ENCODE measurements around the gene TBC1D32.
"Not testable (repeated sequence)": the region's sequence is repeated elsewhere in the genome, so short reads cannot be mapped to it uniquely, and the experiment has no call there.

The TBC1D32 gene

GRCh38 chr6:121352941-121353340, 18.7 kb upstream of the TBC1D32 start:
- Histone ChIP-seq H3K36me3 (ENCODE audit: control insufficient read depth in 1 of 2, insufficient read depth in 2 of 2, low read length in 2 of 2) (no peaks in the 10 kb centered on the region), H3K9me3 (ENCODE audit: control insufficient read depth in 1 of 2, low read length in 2 of 2) (no peaks in the 10 kb centered on the region), H3K27ac (ENCODE audit: low read depth, low read length) (no peak overlapping the region), H3K4me3 (ENCODE audit: low read depth in 1 of 2, low read length in 2 of 2) (no peak overlapping the region), H3K27me3 (ENCODE audit: control insufficient read depth in 1 of 2, insufficient read depth in 2 of 2, low read length in 2 of 2) (no peaks in the 10 kb centered on the region), H3K4me1 (ENCODE audit: control insufficient read depth in 1 of 2, insufficient read depth in 2 of 2, low read length in 2 of 2) (peaks cover 0 to 4% of the 10 kb centered on the region in 2 donors), H3K9ac (ENCODE audit: low read depth in 1 of 2, low read length in 2 of 2) (no peak overlapping the region)

- no peak overlapping the region for H3K9ac ChIP-seq (ENCODE audit: low read depth in 1 of 2, low read length in 2 of 2)
- no peak overlapping the region for H3K4me3 ChIP-seq (ENCODE audit: low read depth in 1 of 2, low read length in 2 of 2)
- peaks cover 0 to 4% of the 10 kb centered on the region in 2 donors for H3K4me1 ChIP-seq (ENCODE audit: control insufficient read depth in 1 of 2, insufficient read depth in 2 of 2, low read length in 2 of 2)
- no peaks in the 10 kb centered on the region for H3K27me3 ChIP-seq (ENCODE audit: control insufficient read depth in 1 of 2, insufficient read depth in 2 of 2, low read length in 2 of 2)
- no peaks in the 10 kb centered on the region for H3K9me3 ChIP-seq (ENCODE audit: control insufficient read depth in 1 of 2, low read length in 2 of 2)
- no peaks in the 10 kb centered on the region for H3K36me3 ChIP-seq (ENCODE audit: control insufficient read depth in 1 of 2, insufficient read depth in 2 of 2, low read length in 2 of 2)
- H3K27ac ChIP-seq (ENCODE audit: low read depth, low read length) = no peak overlapping the region
Observed at GRCh38 chr6:121351916-121352315, 17.6 kb upstream of the TBC1D32 start.

DNA sequence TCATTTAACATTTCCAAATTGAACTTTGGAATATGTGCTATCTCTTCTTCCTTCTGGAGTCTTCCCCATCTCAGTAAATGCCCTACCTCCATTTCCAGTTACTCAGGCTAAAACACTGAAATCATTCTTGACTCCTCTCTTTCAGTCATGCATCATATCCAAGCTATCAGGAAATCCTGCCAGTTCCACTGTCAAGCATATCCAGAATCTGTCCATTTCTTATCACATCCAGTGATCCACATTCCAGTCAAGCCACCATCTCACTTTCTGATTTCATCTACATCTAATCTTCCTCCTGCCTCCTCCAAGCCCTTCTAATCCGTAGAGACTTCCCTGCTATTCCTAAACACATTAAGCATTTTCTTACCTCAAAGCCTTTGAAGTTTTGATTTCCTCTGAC, 15.3 kb upstream of the TBC1D32 start:
- Histone ChIP-seq H3K27me3 (ENCODE audit: control insufficient read depth in 1 of 2, insufficient read depth in 2 of 2, low read length in 2 of 2) (no peaks in the 10 kb centered on the region), H3K9me3 (ENCODE audit: control insufficient read depth in 1 of 2, low read length in 2 of 2) (no peaks in the 10 kb centered on the region), H3K27ac (ENCODE audit: low read depth, low read length) (no peak overlapping the region), H3K4me3 (ENCODE audit: low read depth in 1 of 2, low read length in 2 of 2) (no peak overlapping the region), H3K9ac (ENCODE audit: low read depth in 1 of 2, low read length in 2 of 2) (no peak overlapping the region), H3K36me3 (ENCODE audit: control insufficient read depth in 1 of 2, insufficient read depth in 2 of 2, low read length in 2 of 2) (no peaks in the 10 kb centered on the region), H3K4me1 (ENCODE audit: control insufficient read depth in 1 of 2, insufficient read depth in 2 of 2, low read length in 2 of 2) (peaks cover 0 to 4% of the 10 kb centered on the region in 2 donors)

- Histone ChIP-seq H3K36me3 (ENCODE audit: control insufficient read depth in 1 of 2, insufficient read depth in 2 of 2, low read length in 2 of 2) (no peaks in the 10 kb centered on the region), H3K27ac (ENCODE audit: low read depth, low read length) (no peak overlapping the region), H3K9ac (ENCODE audit: low read depth in 1 of 2, low read length in 2 of 2) (no peak overlapping the region), H3K9me3 (ENCODE audit: control insufficient read depth in 1 of 2, low read length in 2 of 2) (no peaks in the 10 kb centered on the region), H3K4me3 (ENCODE audit: low read depth in 1 of 2, low read length in 2 of 2) (no peak overlapping the region), H3K27me3 (ENCODE audit: control insufficient read depth in 1 of 2, insufficient read depth in 2 of 2, low read length in 2 of 2) (no peaks in the 10 kb centered on the region), H3K4me1 (ENCODE audit: control insufficient read depth in 1 of 2, insufficient read depth in 2 of 2, low read length in 2 of 2) (peaks cover 0 to 4% of the 10 kb centered on the region in 2 donors)
Observed at GRCh38 chr6:121347484-121347883, 13.2 kb upstream of the TBC1D32 start.

DNA sequence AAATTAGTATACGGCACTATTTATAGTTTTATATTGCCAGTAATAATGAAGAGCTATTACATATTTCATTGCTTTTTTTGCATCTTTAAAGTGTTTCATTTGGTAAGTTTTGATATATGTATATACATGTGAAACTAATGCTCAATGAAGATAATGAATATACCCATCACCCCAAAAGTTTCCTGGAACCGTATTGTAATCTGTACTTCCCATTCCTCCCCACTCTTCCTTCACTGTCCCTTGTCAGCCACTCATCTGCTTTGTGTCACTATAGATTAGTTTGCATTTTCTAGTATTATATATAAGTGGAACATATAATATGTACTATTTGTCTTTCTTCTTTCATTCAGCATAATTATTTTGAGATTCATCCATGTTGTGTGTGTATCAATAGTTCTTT, 10.3 kb upstream of the TBC1D32 start:
- Histone ChIP-seq H3K9ac (ENCODE audit: low read depth in 1 of 2, low read length in 2 of 2) (no peak overlapping the region), H3K27me3 (ENCODE audit: control insufficient read depth in 1 of 2, insufficient read depth in 2 of 2, low read length in 2 of 2) (no peaks in the 10 kb centered on the region), H3K27ac (ENCODE audit: low read depth, low read length) (no peak overlapping the region), H3K36me3 (ENCODE audit: control insufficient read depth in 1 of 2, insufficient read depth in 2 of 2, low read length in 2 of 2) (no peaks in the 10 kb centered on the region), H3K9me3 (ENCODE audit: control insufficient read depth in 1 of 2, low read length in 2 of 2) (no peaks in the 10 kb centered on the region), H3K4me1 (ENCODE audit: control insufficient read depth in 1 of 2, insufficient read depth in 2 of 2, low read length in 2 of 2) (peaks cover 0 to 4% of the 10 kb centered on the region in 2 donors), H3K4me3 (ENCODE audit: low read depth in 1 of 2, low read length in 2 of 2) (no peak overlapping the region)

GRCh38 chr6:121339639-121340226, 5.5 kb upstream of the TBC1D32 start:
- H3K4me1 ChIP-seq (ENCODE audit: control insufficient read depth in 1 of 2, insufficient read depth in 2 of 2, low read length in 2 of 2) = peaks cover 0 to 8% of the 10 kb centered on the region in 2 donors
- H3K36me3 ChIP-seq (ENCODE audit: control insufficient read depth in 1 of 2, insufficient read depth in 2 of 2, low read length in 2 of 2) = no peaks in the 10 kb centered on the region
- no peak overlapping the region for H3K9ac ChIP-seq (ENCODE audit: low read depth in 1 of 2, low read length in 2 of 2)
- H3K27ac ChIP-seq (ENCODE audit: low read depth, low read length) = no peak overlapping the region
- no peak overlapping the region for H3K4me3 ChIP-seq (ENCODE audit: low read depth in 1 of 2, low read length in 2 of 2)
- H3K27me3 ChIP-seq (ENCODE audit: control insufficient read depth in 1 of 2, insufficient read depth in 2 of 2, low read length in 2 of 2) = no peaks in the 10 kb centered on the region
- no peaks in the 10 kb centered on the region for H3K9me3 ChIP-seq (ENCODE audit: control insufficient read depth in 1 of 2, low read length in 2 of 2)

GRCh38 chr6:121338956-121339355, 4.7 kb upstream of the TBC1D32 start:
- Histone ChIP-seq H3K9me3 (ENCODE audit: control insufficient read depth in 1 of 2, low read length in 2 of 2) (no peaks in the 10 kb centered on the region), H3K27ac (ENCODE audit: low read depth, low read length) (no peak overlapping the region), H3K4me3 (ENCODE audit: low read depth in 1 of 2, low read length in 2 of 2) (no peak overlapping the region), H3K4me1 (ENCODE audit: control insufficient read depth in 1 of 2, insufficient read depth in 2 of 2, low read length in 2 of 2) (peaks cover 0 to 8% of the 10 kb centered on the region in 2 donors), H3K36me3 (ENCODE audit: control insufficient read depth in 1 of 2, insufficient read depth in 2 of 2, low read length in 2 of 2) (no peaks in the 10 kb centered on the region), H3K9ac (ENCODE audit: low read depth in 1 of 2, low read length in 2 of 2) (no peak overlapping the region), H3K27me3 (ENCODE audit: control insufficient read depth in 1 of 2, insufficient read depth in 2 of 2, low read length in 2 of 2) (no peaks in the 10 kb centered on the region)

GRCh38 chr6:121338366-121338765, 4.1 kb upstream of the TBC1D32 start:
- H3K27ac ChIP-seq (ENCODE audit: low read depth, low read length) = no peak overlapping the region
- no peak overlapping the region for H3K4me3 ChIP-seq (ENCODE audit: low read depth in 1 of 2, low read length in 2 of 2)
- no peak overlapping the region for H3K9ac ChIP-seq (ENCODE audit: low read depth in 1 of 2, low read length in 2 of 2)
- peaks cover 0 to 8% of the 10 kb centered on the region in 2 donors for H3K4me1 ChIP-seq (ENCODE audit: control insufficient read depth in 1 of 2, insufficient read depth in 2 of 2, low read length in 2 of 2)
- no peaks in the 10 kb centered on the region for H3K36me3 ChIP-seq (ENCODE audit: control insufficient read depth in 1 of 2, insufficient read depth in 2 of 2, low read length in 2 of 2)
- no peaks in the 10 kb centered on the region for H3K9me3 ChIP-seq (ENCODE audit: control insufficient read depth in 1 of 2, low read length in 2 of 2)
- no peaks in the 10 kb centered on the region for H3K27me3 ChIP-seq (ENCODE audit: control insufficient read depth in 1 of 2, insufficient read depth in 2 of 2, low read length in 2 of 2)

- peaks cover 0 to 8% of the 10 kb centered on the region in 2 donors for H3K4me1 ChIP-seq (ENCODE audit: control insufficient read depth in 1 of 2, insufficient read depth in 2 of 2, low read length in 2 of 2)
- H3K4me3 ChIP-seq (ENCODE audit: low read depth in 1 of 2, low read length in 2 of 2) = peak overlapping the region; percentile 81 to 89
- no peaks in the 10 kb centered on the region for H3K9me3 ChIP-seq (ENCODE audit: control insufficient read depth in 1 of 2, low read length in 2 of 2)
- H3K27ac ChIP-seq (ENCODE audit: low read depth, low read length) = peak overlapping the region; percentile 97
- no peaks in the 10 kb centered on the region for H3K36me3 ChIP-seq (ENCODE audit: control insufficient read depth in 1 of 2, insufficient read depth in 2 of 2, low read length in 2 of 2)
- no peaks in the 10 kb centered on the region for H3K27me3 ChIP-seq (ENCODE audit: control insufficient read depth in 1 of 2, insufficient read depth in 2 of 2, low read length in 2 of 2)
- peak overlapping the region; percentile 80 to 96 for H3K9ac ChIP-seq (ENCODE audit: low read depth in 1 of 2, low read length in 2 of 2)
Observed at GRCh38 chr6:121335087-121336008, 1.1 kb upstream of the TBC1D32 start.

- H3K27ac ChIP-seq (ENCODE audit: low read depth, low read length); H3K9me3 ChIP-seq (ENCODE audit: control insufficient read depth in 1 of 2, low read length in 2 of 2); H3K4me1 ChIP-seq (ENCODE audit: control insufficient read depth in 1 of 2, insufficient read depth in 2 of 2, low read length in 2 of 2); H3K27me3 ChIP-seq (ENCODE audit: control insufficient read depth in 1 of 2, insufficient read depth in 2 of 2, low read length in 2 of 2); H3K36me3 ChIP-seq (ENCODE audit: control insufficient read depth in 1 of 2, insufficient read depth in 2 of 2, low read length in 2 of 2): not testable (repeated sequence)
- Histone ChIP-seq H3K9ac (ENCODE audit: low read depth in 1 of 2, low read length in 2 of 2) (peak overlapping the region; percentile 80 to 96), H3K4me3 (ENCODE audit: low read depth in 1 of 2, low read length in 2 of 2) (peak overlapping the region; percentile 81 to 89)
Observed at GRCh38 chr6:121333694-121334093, 586 bp downstream of the TBC1D32 start.
